ENCODE data around the gene ATN1. TPM values are rescaled to one million over a fixed set of nuclear protein-coding genes. Genes with fewer than 3 reads are reported as not detected.

The ATN1 gene
- total and polyA plus RNA-seq, 2 of the 8 experiments (the other 6 are each of a cell fraction or from before 2014, with no cell fraction given): 20.6 to 73.4 TPM

MicroRNA genes within 50 kb of the gene (microRNA counts, 767-probe panel; counts per million panel counts)
- microRNA hsa-miR-141-3p: 879 counts per million, percentile 95 among the panel's probes with 10 or more counts
- microRNA hsa-miR-200c-3p: 9,609 counts per million, percentile 98 among the panel's probes with 10 or more counts

Small RNA genes lying within 50 kb of the gene (microRNA-seq; reads per million reads assigned to microRNA genes)
- gene MIR141 (ENCODE audit: borderline microRNAs expressed in 2 of 2, borderline number of aligned reads in 2 of 2, borderline replicate concordance in 1 of 2) (134 to 362 reads per million in 2 experiments), gene MIR200C (ENCODE audit: borderline microRNAs expressed in 2 of 2, borderline number of aligned reads in 2 of 2, borderline replicate concordance in 1 of 2) (3,930 to 3,993 reads per million in 2 experiments)

Small RNA genes lying within 50 kb of the gene (small RNA-seq; reads per million reads assigned to genes)
- gene MIR141 (ENCODE audit: insufficient read depth): 1,261 reads per million, percentile 99 among the genes with 10 or more reads in this experiment
- gene MIR200C (ENCODE audit: insufficient read depth): 929 reads per million, percentile 99 among the genes with 10 or more reads in this experiment
- gene RNU7-1 (ENCODE audit: insufficient read depth): not detected
- gene SCARNA12 (ENCODE audit: insufficient read depth): 48.2 reads per million, percentile 96 among the genes with 10 or more reads in this experiment

Other genes with a start within 250 kb of the ATN1 start
- gene ZNF384, start 238.6 kb upstream of the ATN1 start, total RNA-seq (2021; fragmentation: NEBNext Ultra II Directional; extraction: Animal tissue kit (Norgen Biotek cat#: 25700)): 59.6 and 60.1 TPM in 2 replicates
- gene ZNF384, start 238.6 kb upstream of the ATN1 start, polyA plus RNA-seq (2011; rRNA removed): 59.0 and 75.1 TPM in 2 replicates
- gene PIANP, start 227.1 kb upstream of the ATN1 start, total RNA-seq (2021; fragmentation: NEBNext Ultra II Directional; extraction: Animal tissue kit (Norgen Biotek cat#: 25700)): 9.8 and 15.3 TPM in 2 replicates
- 6.3 and 13.3 TPM in 2 replicates for gene PIANP, start 227.1 kb upstream of the ATN1 start, polyA plus RNA-seq (2011; rRNA removed)
- gene COPS7A, start 203.9 kb upstream of the ATN1 start, total RNA-seq (2021; fragmentation: NEBNext Ultra II Directional; extraction: Animal tissue kit (Norgen Biotek cat#: 25700)): 43.3 and 44.5 TPM in 2 replicates
- gene COPS7A, start 203.9 kb upstream of the ATN1 start, polyA plus RNA-seq (2011; rRNA removed): 95.9 and 98.4 TPM in 2 replicates
- 229 and 232 TPM in 2 replicates for gene MLF2, start 174.8 kb upstream of the ATN1 start, total RNA-seq (2021; fragmentation: NEBNext Ultra II Directional; extraction: Animal tissue kit (Norgen Biotek cat#: 25700))
- 401 and 443 TPM in 2 replicates for gene MLF2, start 174.8 kb upstream of the ATN1 start, polyA plus RNA-seq (2011; rRNA removed)
- gene PTMS, start 161.6 kb upstream of the ATN1 start, total RNA-seq (2021; fragmentation: NEBNext Ultra II Directional; extraction: Animal tissue kit (Norgen Biotek cat#: 25700)): 444 and 486 TPM in 2 replicates
- 553 and 999 TPM in 2 replicates for gene PTMS, start 161.6 kb upstream of the ATN1 start, polyA plus RNA-seq (2011; rRNA removed)
- gene LAG3, start 155.4 kb upstream of the ATN1 start, total RNA-seq (2021; fragmentation: NEBNext Ultra II Directional; extraction: Animal tissue kit (Norgen Biotek cat#: 25700)): 2.8 and 3.1 TPM in 2 replicates
- gene LAG3, start 155.4 kb upstream of the ATN1 start, polyA plus RNA-seq (2011; rRNA removed): 1.1 and 2.5 TPM in 2 replicates
- 3.2 and 3.4 TPM in 2 replicates for gene CD4, start 138.4 kb upstream of the ATN1 start, total RNA-seq (2021; fragmentation: NEBNext Ultra II Directional; extraction: Animal tissue kit (Norgen Biotek cat#: 25700))
- gene CD4, start 138.4 kb upstream of the ATN1 start, polyA plus RNA-seq (2011; rRNA removed): 5.1 and 5.6 TPM in 2 replicates
- gene GPR162, start 106.1 kb upstream of the ATN1 start, total RNA-seq (2021; fragmentation: NEBNext Ultra II Directional; extraction: Animal tissue kit (Norgen Biotek cat#: 25700)): 8.6 and 8.8 TPM in 2 replicates
- 7.3 and 9.5 TPM in 2 replicates for gene GPR162, start 106.1 kb upstream of the ATN1 start, polyA plus RNA-seq (2011; rRNA removed)
- gene P3H3, start 99.6 kb upstream of the ATN1 start, total RNA-seq (2021; fragmentation: NEBNext Ultra II Directional; extraction: Animal tissue kit (Norgen Biotek cat#: 25700)): 42.4 and 43.5 TPM in 2 replicates
- gene P3H3, start 99.6 kb upstream of the ATN1 start, polyA plus RNA-seq (2011; rRNA removed): 22.9 and 40.9 TPM in 2 replicates
- gene GNB3, start 87.0 kb upstream of the ATN1 start, total RNA-seq (2021; fragmentation: NEBNext Ultra II Directional; extraction: Animal tissue kit (Norgen Biotek cat#: 25700)): 9.0 and 9.9 TPM in 2 replicates
- gene GNB3, start 87.0 kb upstream of the ATN1 start, polyA plus RNA-seq (2011; rRNA removed): 9.9 and 13.9 TPM in 2 replicates
- 47.4 and 47.7 TPM in 2 replicates for gene CDCA3, start 76.7 kb upstream of the ATN1 start, total RNA-seq (2021; fragmentation: NEBNext Ultra II Directional; extraction: Animal tissue kit (Norgen Biotek cat#: 25700))
- gene CDCA3, start 76.7 kb upstream of the ATN1 start, polyA plus RNA-seq (2011; rRNA removed): 71.2 and 77.0 TPM in 2 replicates
- 148 and 159 TPM in 2 replicates for gene USP5, start 75.8 kb upstream of the ATN1 start, total RNA-seq (2021; fragmentation: NEBNext Ultra II Directional; extraction: Animal tissue kit (Norgen Biotek cat#: 25700))
- 66.5 and 83.9 TPM in 2 replicates for gene USP5, start 75.8 kb upstream of the ATN1 start, polyA plus RNA-seq (2011; rRNA removed)
- gene TPI1, start 60.4 kb upstream of the ATN1 start, total RNA-seq (2021; fragmentation: NEBNext Ultra II Directional; extraction: Animal tissue kit (Norgen Biotek cat#: 25700)): 902 and 910 TPM in 2 replicates
- gene TPI1, start 60.4 kb upstream of the ATN1 start, polyA plus RNA-seq (2011; rRNA removed): 2,591 and 3,018 TPM in 2 replicates
- gene SPSB2, start 54.7 kb upstream of the ATN1 start, total RNA-seq (2021; fragmentation: NEBNext Ultra II Directional; extraction: Animal tissue kit (Norgen Biotek cat#: 25700)): 13.0 and 13.9 TPM in 2 replicates
- 23.2 and 31.6 TPM in 2 replicates for gene SPSB2, start 54.7 kb upstream of the ATN1 start, polyA plus RNA-seq (2011; rRNA removed)
- 2.5 and 2.9 TPM in 2 replicates for gene LRRC23, start 23.1 kb upstream of the ATN1 start, total RNA-seq (2021; fragmentation: NEBNext Ultra II Directional; extraction: Animal tissue kit (Norgen Biotek cat#: 25700))
- 3.5 and 3.6 TPM in 2 replicates for gene LRRC23, start 23.1 kb upstream of the ATN1 start, polyA plus RNA-seq (2011; rRNA removed)
- 90.9 and 92.4 TPM in 2 replicates for gene ENO2, start 13.4 kb upstream of the ATN1 start, total RNA-seq (2021; fragmentation: NEBNext Ultra II Directional; extraction: Animal tissue kit (Norgen Biotek cat#: 25700))
- 102 and 126 TPM in 2 replicates for gene ENO2, start 13.4 kb upstream of the ATN1 start, polyA plus RNA-seq (2011; rRNA removed)
- gene RNU7-1, start 15.9 kb downstream of the ATN1 start, total RNA-seq (2021; fragmentation: NEBNext Ultra II Directional; extraction: Animal tissue kit (Norgen Biotek cat#: 25700)): not detected in 2 replicates
- not detected in 2 replicates for gene RNU7-1, start 15.9 kb downstream of the ATN1 start, polyA plus RNA-seq (2011; rRNA removed)
- 174 and 185 TPM in 2 replicates for gene C12orf57, start 16.1 kb downstream of the ATN1 start, total RNA-seq (2021; fragmentation: NEBNext Ultra II Directional; extraction: Animal tissue kit (Norgen Biotek cat#: 25700))
- gene C12orf57, start 16.1 kb downstream of the ATN1 start, polyA plus RNA-seq (2011; rRNA removed): 993 and 1,124 TPM in 2 replicates
- gene PTPN6, start 23.4 kb downstream of the ATN1 start, total RNA-seq (2021; fragmentation: NEBNext Ultra II Directional; extraction: Animal tissue kit (Norgen Biotek cat#: 25700)): 25.7 and 28.4 TPM in 2 replicates
- gene PTPN6, start 23.4 kb downstream of the ATN1 start, polyA plus RNA-seq (2011; rRNA removed): 16.3 and 22.6 TPM in 2 replicates
- 360 and 368 TPM in 2 replicates for gene PHB2, start 42.7 kb downstream of the ATN1 start, total RNA-seq (2021; fragmentation: NEBNext Ultra II Directional; extraction: Animal tissue kit (Norgen Biotek cat#: 25700))
- 579 and 626 TPM in 2 replicates for gene PHB2, start 42.7 kb downstream of the ATN1 start, polyA plus RNA-seq (2011; rRNA removed)
- gene EMG1, start 43.0 kb downstream of the ATN1 start, total RNA-seq (2021; fragmentation: NEBNext Ultra II Directional; extraction: Animal tissue kit (Norgen Biotek cat#: 25700)): 82.9 and 84.2 TPM in 2 replicates
- gene EMG1, start 43.0 kb downstream of the ATN1 start, polyA plus RNA-seq (2011; rRNA removed): 54.3 and 64.3 TPM in 2 replicates
- 55.2 and 55.8 TPM in 2 replicates for gene LPCAT3, start 90.5 kb downstream of the ATN1 start, total RNA-seq (2021; fragmentation: NEBNext Ultra II Directional; extraction: Animal tissue kit (Norgen Biotek cat#: 25700))
- gene LPCAT3, start 90.5 kb downstream of the ATN1 start, polyA plus RNA-seq (2011; rRNA removed): 69.5 and 70.4 TPM in 2 replicates
- gene C1S, start 132.8 kb downstream of the ATN1 start, total RNA-seq (2021; fragmentation: NEBNext Ultra II Directional; extraction: Animal tissue kit (Norgen Biotek cat#: 25700)): 5.0 and 7.3 TPM in 2 replicates
- gene C1S, start 132.8 kb downstream of the ATN1 start, polyA plus RNA-seq (2011; rRNA removed): 3.5 and 4.4 TPM in 2 replicates
- 6.9 and 7.7 TPM in 2 replicates for gene C1R, start 164.5 kb downstream of the ATN1 start, total RNA-seq (2021; fragmentation: NEBNext Ultra II Directional; extraction: Animal tissue kit (Norgen Biotek cat#: 25700))
- 16.3 and 19.3 TPM in 2 replicates for gene C1R, start 164.5 kb downstream of the ATN1 start, polyA plus RNA-seq (2011; rRNA removed)
- 11.4 and 14.7 TPM in 2 replicates for gene C1RL, start 181.3 kb downstream of the ATN1 start, total RNA-seq (2021; fragmentation: NEBNext Ultra II Directional; extraction: Animal tissue kit (Norgen Biotek cat#: 25700))
- 15.5 and 16.7 TPM in 2 replicates for gene C1RL, start 181.3 kb downstream of the ATN1 start, polyA plus RNA-seq (2011; rRNA removed)
- 0.67 and 1.9 TPM in 2 replicates for gene RBP5, start 200.9 kb downstream of the ATN1 start, total RNA-seq (2021; fragmentation: NEBNext Ultra II Directional; extraction: Animal tissue kit (Norgen Biotek cat#: 25700))
- gene RBP5, start 200.9 kb downstream of the ATN1 start, polyA plus RNA-seq (2011; rRNA removed): 1.1 and 1.2 TPM in 2 replicates
- 19.9 and 20.4 TPM in 2 replicates for gene CLSTN3, start 202.4 kb downstream of the ATN1 start, total RNA-seq (2021; fragmentation: NEBNext Ultra II Directional; extraction: Animal tissue kit (Norgen Biotek cat#: 25700))
- gene CLSTN3, start 202.4 kb downstream of the ATN1 start, polyA plus RNA-seq (2011; rRNA removed): 26.3 and 43.9 TPM in 2 replicates

All from H1 (cell line).